K562 (cell line): ENCODE data around the gene APOL4. TPM values are rescaled to one million over a fixed set of nuclear protein-coding genes. Genes with fewer than 3 reads are reported as not detected.

Source experiments
- ATAC-seq: fragments of 200-7000 bp; cut with Tn5 transposase; 3 replicates; pipeline ENCODE4 v1.9.1; 2020; ENCODE audit warnings: moderate library complexity
- BruUV-seq: library from RNA; stranded (reverse); fragments of 400-500 nt; replicated peaks from 2 replicates; lab custom pipeline; 2021; lab: Mats Ljungman, UMichigan
- CTCF ChIA-PET: fragments of 300-600 bp; formaldehyde crosslinking; extraction: SDS; loops from one replicate; lab custom pipeline; 2021; ENCODE audit warnings: low intra/inter-chr PET ratio; lab: Yijun Ruan, JAX
- POLR2A ChIA-PET: fragments of 300-600, 350-650 bp; sonication (Branson Sonifier 250); formaldehyde crosslinking; extraction: SDS; loops from one replicate; lab custom pipeline; 2021; ENCODE audit warnings: antibody characterized with exemption, inconsistent platforms; lab: Yijun Ruan, JAX
- DNase-seq, 4 experiments: peaks; one replicate each; pipeline versions ENCODE4 v3.0.0 to v3.0.0-alpha.2; 2011 to 2018; ENCODE audit warnings: low spot score in 3 of 4, mixed read lengths in 3 of 4; ENCODE audit errors: extremely low read depth in 1 of 4
- FAIRE-seq: peaks from 2 replicates; lab custom pipeline; 2011; peaks lifted over from hg19 to GRCh38; lab: Jason Lieb, UNC
- H2AFZ ChIP-seq: 2 replicates; pipeline ENCODE4 v1.6.0; 2011; ENCODE audit warnings: low read depth, low read length, control low read depth, inconsistent platforms
- H3K27ac ChIP-seq: fragments of 200-600 bp; 3 replicates; pipeline ENCODE4 v1.8.0; 2011; ENCODE audit warnings: low read depth, mild to moderate bottlenecking, control low read depth, inconsistent platforms, low read length, moderate library complexity, mixed read lengths; ENCODE audit errors: extremely low read depth
- H3K27me3 ChIP-seq, 2 experiments: fragments of 300-600 bp in 1 of 2; 2 replicates in 1 of 2; 3 replicates in 1 of 2; pipeline versions ENCODE4 v1.6.0 to v1.8.0; 2011; ENCODE audit warnings: inconsistent platforms in 2 of 2, low read length in 2 of 2, mild to moderate bottlenecking in 1 of 2, mixed read lengths in 1 of 2, moderate library complexity in 1 of 2; ENCODE audit not compliant: control insufficient read depth in 2 of 2, insufficient read depth in 2 of 2
- H3K36me3 ChIP-seq: fragments of 300-600 bp; 3 replicates; pipeline ENCODE4 v1.8.0; 2011; ENCODE audit warnings: mild to moderate bottlenecking, low read length, inconsistent platforms; ENCODE audit not compliant: control insufficient read depth, insufficient read depth
- H3K4me1 ChIP-seq, 2 experiments: fragments of 200-600 bp in 1 of 2; replicated peaks in 1 of 2; 2 replicates in 1 of 2; 3 replicates in 1 of 2; pipeline versions ENCODE4 v1.5.1 to v1.8.0; 2011; ENCODE audit warnings: inconsistent platforms in 2 of 2, low read length in 2 of 2, mild to moderate bottlenecking in 1 of 2, mixed read lengths in 1 of 2, moderate library complexity in 1 of 2; ENCODE audit not compliant: control insufficient read depth in 2 of 2, insufficient read depth in 2 of 2
- H3K4me2 ChIP-seq: 2 replicates; pipeline ENCODE4 v1.6.1; 2011; ENCODE audit warnings: low read length, control low read depth, inconsistent platforms, mixed read lengths; ENCODE audit not compliant: insufficient read depth
- H3K4me3 ChIP-seq: fragments of 200-600 bp; sonication (generic), shearing (Covaris generic); 2 replicates; pipeline ENCODE4 v1.5.1; 2016; ENCODE audit warnings: control low read depth, inconsistent platforms
- H3K79me2 ChIP-seq: fragments of 200-600 bp; 3 replicates; pipeline ENCODE4 v1.8.0; 2011; ENCODE audit warnings: low read length, inconsistent platforms; ENCODE audit not compliant: control insufficient read depth, insufficient read depth
- H3K9ac ChIP-seq, 2 experiments: 2 replicates each; pipeline versions ENCODE4 v1.6.0 to v1.6.1; 2011; ENCODE audit warnings: low read depth in 2 of 2, low read length in 2 of 2, control low read depth in 1 of 2, inconsistent platforms in 1 of 2, mild to moderate bottlenecking in 1 of 2, mixed read lengths in 1 of 2; ENCODE audit not compliant: insufficient read depth in 1 of 2
- H3K9me1 ChIP-seq: one replicate; pipeline ENCODE4 v1.6.0; 2011; ENCODE audit warnings: inconsistent platforms, mild to moderate bottlenecking, low read length, moderate library complexity; ENCODE audit not compliant: control insufficient read depth, insufficient read depth
- H3K9me3 ChIP-seq: replicated peaks from 2 replicates; pipeline ENCODE4 v1.5.1; 2011; ENCODE audit warnings: low read depth, low read length, inconsistent platforms; ENCODE audit not compliant: control insufficient read depth, insufficient read depth
- H4K20me1 ChIP-seq: replicated peaks from 2 replicates; pipeline ENCODE4 v1.6.1; 2011; ENCODE audit warnings: low read length, inconsistent platforms, mixed read lengths; ENCODE audit not compliant: control insufficient read depth, insufficient read depth
- ATF1 ChIP-seq, 2 experiments: fragments of 450-650 bp in 1 of 2; IDR thresholded peaks; 2 replicates each; pipeline ENCODE4 v1.6.1; 2016; ENCODE audit warnings: missing compliant biosample characterization in 1 of 2, missing genetic modification characterization in 1 of 2
- ATF3 ChIP-seq, 2 experiments: fragments of 450-650 bp in 1 of 2; sonication (generic) in 1 of 2; formaldehyde crosslinking in 1 of 2; IDR thresholded peaks in 1 of 2; conservative IDR thresholded peaks in 1 of 2; 2 replicates each; pipeline versions ENCODE4 v1.6.1 to v1.8.1; 2016 to 2023; ENCODE audit warnings: mild to moderate bottlenecking in 2 of 2, moderate library complexity in 2 of 2, inconsistent platforms in 1 of 2, missing genetic modification reagents in 1 of 2
- ATF7 ChIP-seq: fragments of 450-650 bp; IDR thresholded peaks from 2 replicates; pipeline ENCODE4 v1.7.1; 2014; ENCODE audit warnings: mild to moderate bottlenecking, moderate library complexity
- CTCF ChIP-seq, 3 experiments: IDR thresholded peaks in 2 of 3; conservative IDR thresholded peaks in 1 of 3; 2 replicates each; pipeline ENCODE4 v1.5.1; 2011 to 2012; ENCODE audit warnings: low read length in 3 of 3, mild to moderate bottlenecking in 3 of 3, control low read depth in 2 of 3, improper control_type of control experiment in 1 of 3, inconsistent platforms in 1 of 3, low read depth in 1 of 3, mixed read lengths in 1 of 3, moderate library complexity in 1 of 3; ENCODE audit not compliant: insufficient read depth in 2 of 3
- GATAD2B ChIP-seq: fragments of 450-650 bp; IDR thresholded peaks from 2 replicates; pipeline ENCODE4 v1.6.1; 2017; ENCODE audit warnings: mild to moderate bottlenecking, borderline replicate concordance
- RAD21 ChIP-seq, 2 experiments: fragments of 250-450 bp in 1 of 2; fragments of 450-650 bp in 1 of 2; sonication (Bioruptor Pico) in 1 of 2; formaldehyde crosslinking in 1 of 2; IDR thresholded peaks in 1 of 2; conservative IDR thresholded peaks in 1 of 2; 2 replicates each; pipeline versions ENCODE4 v1.4.0 to v1.8.0; 2020 to 2022; ENCODE audit warnings: mild to moderate bottlenecking in 2 of 2, moderate library complexity in 1 of 2
- ZFP1 ChIP-seq: fragments of 450-650 bp; formaldehyde crosslinking; IDR thresholded peaks from 2 replicates; pipeline ENCODE4 v1.4.0; 2020; ENCODE audit warnings: mild to moderate bottlenecking, mixed read lengths
- WGBS: fragments of 100-300 bp; shearing (Covaris generic); methylation state at CpG from one replicate; pipeline ENCODE4 v1.1.6; 2016; ENCODE audit warnings: low coverage, mixed read lengths; ENCODE audit not compliant: insufficient coverage; ENCODE audit errors: missing lambda C conversion rate; 5-methylcytosine and 5-hydroxymethylcytosine counted together
- in situ Hi-C: fragments of 300-500 bp; cut with MboI; formaldehyde crosslinking; loops from 4 replicates; pipeline ENCODE4 v1.15.0; 2018; ENCODE audit warnings: inconsistent platforms, mixed read lengths
- intact Hi-C: fragments of 100-400 bp; cut with micrococcal nuclease; formaldehyde crosslinking; loops from 2 replicates; pipeline ENCODE4 v1.14.2; 2022
- polyA plus RNA-seq, 8 experiments: library from polyadenylated mRNA; depleted of rRNA in 4 of 8; stranded (reverse) in 5 of 8; unstranded in 3 of 8; fragments of >200 nt; fragmentation: Nextera tagmentation in 2 of 8; fragmentation: Illumina TruSeq in 1 of 8; extraction: Ambion mirVana in 2 of 8; extraction: Trizol in 1 of 8; gene quantifications; 2 replicates each; pipeline versions ENCODE4 v1.2.1 to v1.2.3, GENCODE V29; 2011 to 2014; ENCODE audit warnings: inconsistent platforms in 1 of 8, missing spikeins in 1 of 8
- total RNA-seq, 7 experiments: library from RNA; depleted of rRNA in 6 of 7; stranded (reverse); fragments of >200 nt in 6 of 7; fragmentation: Illumina TruSeq in 2 of 7; extraction: Trizol in 2 of 7; gene quantifications; 2 replicates each; pipeline versions ENCODE4 v1.2.1 to v1.2.3, GENCODE V29; 2011 to 2021; ENCODE audit warnings: low replicate concordance in 1 of 7

APOL4 gene
- total and polyA plus RNA-seq, 9 of the 15 experiments (the other 6 are each of a cell fraction or from before 2014, with no cell fraction given), result 6.5 to 15.0 (median 9.8) TPM

GRCh38 chr22:36185828-36186624, 15.6 kb downstream of the APOL4 start:
- no peak for FAIRE-seq
- Histone ChIP-seq H4K20me1 (no peaks in the 10 kb centered on the region), H3K79me2 (no peaks in the 10 kb centered on the region), H3K9ac (no peak overlapping the region), H3K27me3 (no peaks in the 10 kb centered on the region), H3K4me1 (peaks cover 0 to 6% of the 10 kb centered on the region in 2 experiments; a peak in 2 of 5 replicates), H3K36me3 (no peaks in the 10 kb centered on the region), H3K4me2 (no peak overlapping the region), H2AFZ (no peak overlapping the region), H3K27ac (no peak overlapping the region), H3K4me3 (no peak overlapping the region), H3K9me3 (no peaks in the 10 kb centered on the region), H3K9me1 (no peaks in the 10 kb centered on the region)
- POLR2A ChIA-PET, result interaction anchor here (1.2 kb wide), 1 partner anchor 21 kb away, joined by 3 read pairs; no protein-coding TSS in a partner anchor
- no peak for TF ChIP-seq ATF1 (CRISPR knock-in tag; IDR thresholded peaks at IDR 0.05)
- peak; percentile 43 for TF ChIP-seq ATF1 (tag; IDR thresholded peaks at IDR 0.05)
- peak in 1 of 2 experiments; percentile 50; a peak in 2 of 4 replicates for TF ChIP-seq RAD21 (CRISPR knock-in tag; conservative IDR thresholded peaks at IDR 0.05 in 1 of 2, IDR thresholded peaks at IDR 0.05 in 1 of 2)
- TF ChIP-seq CTCF (IDR thresholded peaks at IDR 0.05 in 2 of 3, conservative IDR thresholded peaks at IDR 0.05 in 1 of 3; ENCODE audit: insufficient read depth in 2 of 3, low read depth in 1 of 3, low read length in 3 of 3), result peak; percentile 18 to 22 (median 18); a peak in 2 of 6 replicates
- TF ChIP-seq ATF3 (IDR thresholded peaks at IDR 0.05), result peak; percentile 52; the same call in 1 of the 2 replicates
- no peak for TF ChIP-seq ATF3 (CRISPR knock-in tag; conservative IDR thresholded peaks at IDR 0.05)
- no peak for TF ChIP-seq GATAD2B
- TF ChIP-seq ATF7, result peak; percentile 73
- no peak for TF ChIP-seq ZFP1 (CRISPR knock-in tag)
- no TSS peak for BruUV-seq
- CTCF ChIA-PET, result interaction anchor here (1.1 kb wide), 1 partner anchor 36 kb away, joined by 4 read pairs; no protein-coding TSS in a partner anchor
- in situ Hi-C loops (no loop called here), intact Hi-C loops (no loop called here)
- DNase-seq, result no peak
- 46% methylated on average over 10 of the region's 14 CpGs for WGBS
- ATAC-seq, result 0 out of 3 replicates have a peak, but pooled peaks have one; percentile 31
